ENCODE data around the gene FAM174C. TPM values are rescaled to one million over a fixed set of nuclear protein-coding genes. Genes with fewer than 3 reads are reported as not detected.
A peak's percentile ranks its signal among the peaks of the same experiment; 100 is the strongest.

FAM174C gene
- total RNA-seq, 1 experiment from 2014 or later = 59.4 TPM

GRCh38 chr19:1281569-1282287 lies 6.4 kb downstream of the FAM174C start (continued):
- TF ChIP-seq IRF1 (CRISPR knock-in tag; IDR thresholded peaks at IDR 0.05) = no peak
- TF ChIP-seq CTCF (IDR thresholded peaks at IDR 0.05) = no peak
- no peak for TF ChIP-seq ZMAT4 (CRISPR knock-in tag; IDR thresholded peaks at IDR 0.05)

GRCh38 chr19:1282588-1283206 lies 7.4 kb downstream of the FAM174C start:
- ChIA-PET POLR2A (no interaction called here), CTCF (interaction anchor here (0.6 to 2.8 kb wide), 3 partner anchors 33 to 120 kb away, joined by 3 to 15 read pairs (median 5); no protein-coding TSS in a partner anchor)
- peaks cover 19% of the 10 kb centered on the region for H3K27me3 Mint-ChIP-seq (ENCODE audit: low read depth)
- ATAC-seq (no peak), DNase-seq (ENCODE audit: low spot score) (no peak)
- no peaks in the 10 kb centered on the region for H3K9me3 Mint-ChIP-seq
- no peak overlapping the region for H3K4me3 Mint-ChIP-seq
- no peaks in the 10 kb centered on the region for H3K36me3 Mint-ChIP-seq
- H3K27ac Mint-ChIP-seq = no peak overlapping the region
- TF ChIP-seq JAZF1 (CRISPR knock-in tag; IDR thresholded peaks at IDR 0.05) (no peak), ZNF263 (CRISPR knock-in tag; IDR thresholded peaks at IDR 0.05; ENCODE audit: low read depth) (peak; percentile 71; the same call in 1 of the 2 replicates)
- peaks cover 13% of the 10 kb centered on the region for H3K4me1 Mint-ChIP-seq

GRCh38 chr19:1283207-1283916 lies 8.0 kb downstream of the FAM174C start:
- Mint-ChIP-seq H3K4me3 (no peak overlapping the region), H3K27ac (no peak overlapping the region), H3K4me1 (peaks cover 13% of the 10 kb centered on the region), H3K9me3 (no peaks in the 10 kb centered on the region), H3K27me3 (ENCODE audit: low read depth) (peaks cover 19% of the 10 kb centered on the region), H3K36me3 (no peaks in the 10 kb centered on the region)
- TF ChIP-seq AFF4 (CRISPR knock-in tag; IDR thresholded peaks at IDR 0.05; ENCODE audit: borderline replicate concordance) (no peak), CDX4 (CRISPR knock-in tag; IDR thresholded peaks at IDR 0.05; ENCODE audit: borderline replicate concordance) (no peak), ZNF232 (CRISPR knock-in tag; IDR thresholded peaks at IDR 0.05) (no peak), PRDM15 (CRISPR knock-in tag; IDR thresholded peaks at IDR 0.05) (no peak), ZNF423 (CRISPR knock-in tag; IDR thresholded peaks at IDR 0.05) (no peak), GABPB1 (CRISPR knock-in tag; IDR thresholded peaks at IDR 0.05) (no peak), SOX15 (CRISPR knock-in tag; IDR thresholded peaks at IDR 0.05) (no peak)
- DNase-seq (ENCODE audit: low spot score) (no peak), ATAC-seq (no peak)
- ChIA-PET CTCF (interaction anchor here (0.6 to 2.8 kb wide), 2 partner anchors 39 to 120 kb away, joined by 5 to 15 read pairs; no protein-coding TSS in a partner anchor), POLR2A (no interaction called here)

All from WTC11 (cell line).